ENCODE results near the gene CAMK1D.

Gene CAMK1D

DNA sequence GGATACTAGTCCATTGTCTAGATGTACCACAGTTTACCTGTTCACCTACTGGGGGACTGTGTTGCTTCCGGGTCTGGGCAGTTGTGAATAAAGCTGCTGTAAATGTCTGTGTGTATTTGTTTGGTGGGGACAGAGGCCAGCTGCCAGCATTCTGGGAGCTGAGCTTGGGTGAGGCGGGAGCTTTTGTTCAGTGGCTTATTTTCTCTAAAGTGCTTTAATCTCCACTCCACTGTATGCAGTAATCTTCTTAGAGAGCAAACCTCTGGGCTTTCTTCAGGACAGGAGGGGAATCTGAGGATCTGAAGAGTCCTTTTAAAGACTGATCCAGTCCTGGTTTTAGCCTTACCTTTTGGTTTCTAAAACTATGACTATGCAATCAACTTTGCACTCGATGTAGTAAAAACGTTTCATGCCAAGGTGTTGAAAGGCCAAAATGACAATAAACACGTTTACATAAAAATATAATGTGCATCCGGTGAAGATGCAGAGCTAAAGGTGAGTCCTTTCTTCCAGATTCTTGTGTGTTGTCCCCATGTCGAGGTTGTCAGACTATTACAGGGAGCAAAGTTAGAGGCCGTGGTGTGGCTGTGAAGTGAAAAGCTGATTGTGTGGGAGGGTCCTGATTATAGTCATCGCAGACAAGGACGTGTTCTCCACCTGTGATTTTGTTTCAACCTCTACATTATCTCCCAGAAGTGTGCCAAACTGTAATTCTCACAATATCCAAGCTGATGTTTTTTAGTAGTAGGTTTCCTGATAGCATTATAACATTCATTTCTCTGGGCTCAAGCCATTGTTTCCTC, 279.8 kb downstream of the CAMK1D start:
- no peak overlapping the region for H3K4me3 ChIP-seq (replicated peaks in 1 of 2; ENCODE audit: low read depth in 2 of 2, low read length in 2 of 2)
- no peak for TF ChIP-seq CTCF (IDR thresholded peaks at IDR 0.05; ENCODE audit: low read depth, low read length)
- no peak for DNase-seq (ENCODE audit: low read depth in 2 of 2)

- DNase-seq (ENCODE audit: low read depth in 2 of 2), result no peak
- H3K4me3 ChIP-seq (replicated peaks in 1 of 2; ENCODE audit: low read depth in 2 of 2, low read length in 2 of 2), result no peak overlapping the region
- TF ChIP-seq CTCF (IDR thresholded peaks at IDR 0.05; ENCODE audit: low read depth, low read length), result no peak
These were observed 280.4 kb downstream of the CAMK1D start for GRCh38 chr10:12629767-12630165.

DNA sequence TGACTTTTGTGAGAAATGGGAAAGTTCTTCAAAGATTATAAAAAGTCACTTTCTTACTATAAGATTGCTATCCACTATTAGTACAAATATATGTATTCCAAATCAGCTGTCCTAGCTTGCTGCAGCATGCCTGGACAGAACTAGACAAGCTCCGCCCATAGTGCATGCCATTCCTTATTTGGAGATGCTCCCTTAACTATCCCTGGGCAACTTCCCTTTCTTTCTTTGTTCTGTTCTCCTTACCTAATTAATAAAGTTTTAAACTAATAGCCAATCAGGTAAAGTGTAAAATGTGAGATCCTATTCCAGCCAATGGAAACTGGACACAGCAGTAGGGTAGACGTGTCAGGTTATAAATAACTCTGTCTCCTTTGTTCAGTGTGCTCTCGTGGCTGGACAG, 281.9 kb downstream of the CAMK1D start:
- no peak overlapping the region for H3K4me3 ChIP-seq (replicated peaks in 1 of 2; ENCODE audit: low read depth in 2 of 2, low read length in 2 of 2)
- DNase-seq (ENCODE audit: low read depth in 2 of 2), result peak; percentile 5 to 7
- no peak for TF ChIP-seq CTCF (IDR thresholded peaks at IDR 0.05; ENCODE audit: low read depth, low read length)

DNA sequence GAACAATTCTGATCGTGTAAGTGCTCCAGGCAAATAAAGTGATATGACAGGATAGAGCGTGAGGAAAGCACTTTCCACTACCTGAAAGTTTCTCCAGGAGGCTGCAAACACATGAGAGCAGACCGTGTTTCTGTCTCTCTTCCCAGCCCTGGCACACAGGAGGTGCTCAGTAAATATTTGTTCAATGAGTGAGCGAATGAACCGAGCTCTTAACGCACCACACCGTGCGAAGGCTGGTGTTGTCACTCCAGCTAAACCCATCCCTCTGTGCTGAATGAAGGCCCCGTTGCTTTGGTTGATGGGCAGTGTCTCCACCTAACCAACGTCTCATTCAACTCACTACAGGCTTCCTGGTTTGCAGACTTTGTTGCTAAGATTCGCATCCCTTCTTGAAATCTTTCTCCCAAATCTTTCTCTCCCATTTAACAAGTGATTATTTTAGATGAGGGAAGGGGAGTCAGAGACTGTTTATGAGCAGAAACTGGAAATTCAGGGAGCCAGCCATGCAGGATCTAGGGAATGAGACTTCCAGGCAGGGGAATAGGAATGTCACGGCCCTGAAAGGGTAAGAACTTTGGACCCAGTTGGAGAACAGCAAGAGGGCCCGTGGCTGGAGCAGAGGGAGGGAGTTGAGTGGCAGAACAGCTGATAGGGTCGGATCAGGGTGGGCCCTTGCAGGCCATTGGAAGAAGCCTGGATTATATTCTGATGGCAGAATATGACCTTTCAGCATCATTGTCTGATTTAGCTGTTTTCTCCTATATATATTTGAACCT, 282.6 kb downstream of the CAMK1D start:
- DNase-seq (ENCODE audit: low read depth in 2 of 2), result no peak
- TF ChIP-seq CTCF (IDR thresholded peaks at IDR 0.05; ENCODE audit: low read depth, low read length), result no peak
- H3K4me3 ChIP-seq (replicated peaks in 1 of 2; ENCODE audit: low read depth in 2 of 2, low read length in 2 of 2), result no peak overlapping the region

DNA sequence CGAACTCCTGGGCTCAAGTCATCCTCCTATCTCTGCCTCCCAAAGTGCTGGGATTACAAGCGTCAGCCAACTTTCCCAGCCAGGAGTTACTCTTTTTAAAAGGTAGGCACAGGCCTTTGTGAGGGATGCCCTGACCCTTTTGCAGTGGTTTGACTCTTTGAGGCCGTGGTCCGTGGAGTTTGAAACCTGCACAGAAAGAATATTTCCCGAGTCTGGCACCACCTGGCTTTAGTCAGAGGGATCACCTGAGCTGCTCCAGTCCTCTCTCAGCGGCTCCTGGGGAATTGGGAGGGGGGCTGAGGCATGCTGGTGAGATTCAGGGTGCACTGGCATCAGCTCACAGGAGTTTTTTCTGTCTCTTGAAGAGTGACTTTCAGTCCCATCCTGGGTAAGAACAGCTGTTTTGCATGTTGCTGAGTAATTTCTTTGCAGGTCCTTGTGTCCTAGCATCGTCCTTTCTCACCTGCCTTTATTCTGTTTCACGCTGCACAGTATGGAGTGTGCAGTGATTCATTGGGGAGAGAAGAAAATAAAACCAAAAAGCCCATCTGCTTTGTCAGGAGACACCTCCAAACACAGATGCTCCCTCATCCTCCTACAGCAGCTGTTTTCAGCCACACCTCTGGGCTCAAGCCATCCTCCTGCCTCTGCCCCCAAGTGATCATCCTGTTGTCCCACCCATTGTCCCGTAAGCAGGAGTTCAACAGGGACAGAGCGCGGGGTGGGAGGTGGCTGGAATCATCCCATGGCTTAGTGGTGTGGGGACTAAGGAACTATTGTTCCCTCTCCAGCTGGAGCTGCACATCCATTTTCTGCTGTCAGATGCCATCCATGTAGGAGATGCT, 284.7 kb downstream of the CAMK1D start:
- no peak for TF ChIP-seq CTCF (IDR thresholded peaks at IDR 0.05; ENCODE audit: low read depth, low read length)
- no peak overlapping the region for H3K4me3 ChIP-seq (replicated peaks in 1 of 2; ENCODE audit: low read depth in 2 of 2, low read length in 2 of 2)
- no peak for DNase-seq (ENCODE audit: low read depth in 2 of 2)

DNA sequence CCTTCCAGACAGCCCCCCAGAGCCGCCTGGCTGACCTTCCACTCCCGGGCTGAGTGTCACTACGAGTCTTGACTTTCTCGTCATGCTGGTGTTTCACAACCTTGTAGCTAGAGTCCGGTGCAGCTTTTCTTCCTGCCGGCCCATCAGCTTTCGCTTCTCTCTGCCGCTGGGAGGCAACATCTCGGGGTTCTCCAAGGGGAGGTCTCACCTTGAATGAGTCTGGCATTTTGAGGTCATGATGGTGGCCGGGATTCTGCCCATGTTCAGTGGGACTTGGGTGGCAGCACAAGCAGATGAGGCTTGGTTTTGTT, 285.2 kb downstream of the CAMK1D start:
- no peak for TF ChIP-seq CTCF (IDR thresholded peaks at IDR 0.05; ENCODE audit: low read depth, low read length)
- no peak overlapping the region for H3K4me3 ChIP-seq (replicated peaks in 1 of 2; ENCODE audit: low read depth in 2 of 2, low read length in 2 of 2)
- DNase-seq (ENCODE audit: low read depth in 2 of 2), result no peak
